ENCODE results near the gene INO80C. TPM values are rescaled to one million over a fixed set of nuclear protein-coding genes. Genes with fewer than 3 reads are reported as not detected.

The INO80C gene
- total RNA-seq, 1 experiment from 2014 or later, result 51.1 TPM

DNA sequence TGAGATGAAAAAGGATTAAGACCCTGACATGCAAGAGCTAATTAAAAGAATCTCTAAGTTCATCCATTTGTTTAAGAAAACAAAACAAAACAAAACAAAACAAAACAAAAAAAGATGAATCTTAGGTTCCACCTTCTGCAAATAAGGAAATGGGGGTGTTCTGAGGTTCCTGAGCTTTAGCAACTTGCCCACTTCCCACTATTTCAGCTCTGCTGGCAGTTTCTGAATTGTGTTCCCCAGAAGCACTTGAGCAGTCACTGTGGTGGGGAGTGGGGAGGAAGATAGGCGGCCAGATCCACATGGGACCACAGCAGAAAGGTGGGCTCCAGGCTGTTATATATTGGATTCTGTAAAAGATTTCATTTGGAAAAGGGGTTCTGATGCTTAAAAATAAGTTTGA, 20.3 kb downstream of the INO80C start:
- WGBS (ENCODE audit: extremely low coverage, insufficient read length, low lambda C conversion rate), result no CpG with 5 or more reads among the region's 1 CpG
- Histone ChIP-seq H3K56ac (ENCODE audit: insufficient read length, low read depth, low read length) (no peak overlapping the region), H3K9ac (ENCODE audit: extremely low read depth, insufficient read length, low read length) (no peak overlapping the region), H3K14ac (ENCODE audit: insufficient read depth, low read length) (no peak overlapping the region), H4K5ac (ENCODE audit: insufficient read length, low read depth, low read length) (no peak overlapping the region), H2AFZ (ENCODE audit: low read length) (no peak overlapping the region), H3K79me1 (ENCODE audit: insufficient read depth, low read depth, low read length, poor library complexity, severe bottlenecking) (peaks cover 10% of the 10 kb centered on the region), H3K27ac (ENCODE audit: insufficient read length, low read depth, low read length) (no peak overlapping the region), H4K8ac (replicated peaks; ENCODE audit: insufficient read length, low read depth, low read length) (no peak overlapping the region), H3K79me2 (ENCODE audit: insufficient read depth, low read length) (peaks cover 4% of the 10 kb centered on the region; the same call in 1 of the 2 replicates), H2BK120ac (ENCODE audit: low read depth, low read length, poor library complexity, severe bottlenecking) (no peak overlapping the region), H4K91ac (ENCODE audit: insufficient read length, low read depth, low read length) (no peak overlapping the region), H3K4me1 (ENCODE audit: insufficient read depth, low read length) (no peaks in the 10 kb centered on the region), H3K23me2 (ENCODE audit: insufficient read length, low read depth, low read length, poor library complexity, severe bottlenecking) (no peaks in the 10 kb centered on the region), H3K23ac (ENCODE audit: insufficient read length, low read depth, low read length) (no peak overlapping the region), H3K9me3 (ENCODE audit: control insufficient read depth, low read depth, low read length) (no peaks in the 10 kb centered on the region), H2BK15ac (ENCODE audit: low read depth, low read length) (no peak overlapping the region), H4K20me1 (ENCODE audit: control insufficient read depth, insufficient read depth, insufficient read length) (no peaks in the 10 kb centered on the region), H2BK20ac (ENCODE audit: low read depth, low read length, poor library complexity, severe bottlenecking) (no peak overlapping the region), H3K4me2 (ENCODE audit: insufficient read depth, insufficient read length, low read length) (no peak overlapping the region), H2BK12ac (ENCODE audit: insufficient read length, low read depth, low read length) (no peak overlapping the region), H3T11ph (ENCODE audit: low read length) (no peak overlapping the region), H2BK5ac (ENCODE audit: insufficient read length, low read length) (no peak overlapping the region), H3K18ac (ENCODE audit: insufficient read length, low read depth, low read length) (no peak overlapping the region), H3K4ac (ENCODE audit: low read depth, low read length) (no peak overlapping the region), H3K27me3 (ENCODE audit: insufficient read depth, low read length) (no peaks in the 10 kb centered on the region), H2AK5ac (ENCODE audit: insufficient read length, low read length) (no peak overlapping the region)
- Mint-ChIP-seq H3K27me3 (ENCODE audit: low read depth) (no peaks in the 10 kb centered on the region), H3K27ac (peak overlapping the region in 1 of 3 experiments; percentile 69; a peak in 2 of 7 replicates), H3K4me1 (no peaks in the 10 kb centered on the region), H3K36me3 (ENCODE audit: insufficient read depth in 1 of 3, low read depth in 3 of 3) (peaks cover 17 to 44% (median 36%) of the 10 kb centered on the region in 3 experiments), H3K9me3 (no peaks in the 10 kb centered on the region), H3K4me3 (no peak overlapping the region)
- TF ChIP-seq, protein P1, sequence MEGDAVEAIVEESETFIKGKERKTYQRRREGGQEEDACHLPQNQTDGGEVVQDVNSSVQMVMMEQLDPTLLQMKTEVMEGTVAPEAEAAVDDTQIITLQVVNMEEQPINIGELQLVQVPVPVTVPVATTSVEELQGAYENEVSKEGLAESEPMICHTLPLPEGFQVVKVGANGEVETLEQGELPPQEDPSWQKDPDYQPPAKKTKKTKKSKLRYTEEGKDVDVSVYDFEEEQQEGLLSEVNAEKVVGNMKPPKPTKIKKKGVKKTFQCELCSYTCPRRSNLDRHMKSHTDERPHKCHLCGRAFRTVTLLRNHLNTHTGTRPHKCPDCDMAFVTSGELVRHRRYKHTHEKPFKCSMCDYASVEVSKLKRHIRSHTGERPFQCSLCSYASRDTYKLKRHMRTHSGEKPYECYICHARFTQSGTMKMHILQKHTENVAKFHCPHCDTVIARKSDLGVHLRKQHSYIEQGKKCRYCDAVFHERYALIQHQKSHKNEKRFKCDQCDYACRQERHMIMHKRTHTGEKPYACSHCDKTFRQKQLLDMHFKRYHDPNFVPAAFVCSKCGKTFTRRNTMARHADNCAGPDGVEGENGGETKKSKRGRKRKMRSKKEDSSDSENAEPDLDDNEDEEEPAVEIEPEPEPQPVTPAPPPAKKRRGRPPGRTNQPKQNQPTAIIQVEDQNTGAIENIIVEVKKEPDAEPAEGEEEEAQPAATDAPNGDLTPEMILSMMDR (conservative IDR thresholded peaks at IDR 0.05), result no peak
- DNase-seq, result no peak
